Measurements from ENCODE around the gene MSN. TPM values are rescaled to one million over a fixed set of nuclear protein-coding genes. Genes with fewer than 3 reads are reported as not detected.

Gene MSN
- total RNA-seq, 1 experiment from 2014 or later: 119 TPM

- BruUV-seq (replicated peaks): no TSS peak
- ChIA-PET RAD21 (ENCODE audit: low non-redundant PET in 1 of 2, low total read pairs in 2 of 2, uncharacterized antibody in 2 of 2, unreplicated experiment in 2 of 2) (no interaction called here), CTCF (no interaction called here), POLR2A (no interaction called here)
- no peaks in the 10 kb centered on the region for H3K36me3 ChIP-seq (ENCODE audit: control insufficient read depth in 1 of 2, insufficient read depth in 2 of 2, low read length in 2 of 2)
- H2AFZ ChIP-seq (ENCODE audit: low read depth, low read length, poor library complexity, severe bottlenecking): no peak overlapping the region
- TF ChIP-seq, protein P1, sequence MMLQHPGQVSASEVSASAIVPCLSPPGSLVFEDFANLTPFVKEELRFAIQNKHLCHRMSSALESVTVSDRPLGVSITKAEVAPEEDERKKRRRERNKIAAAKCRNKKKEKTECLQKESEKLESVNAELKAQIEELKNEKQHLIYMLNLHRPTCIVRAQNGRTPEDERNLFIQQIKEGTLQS (IDR thresholded peaks at IDR 0.05): no peak
- no peaks in the 10 kb centered on the region for H3K9me2 ChIP-seq (ENCODE audit: insufficient read depth)
- intact Hi-C loops (cut with micrococcal nuclease): no loop called here
- peaks cover 53% of the 10 kb centered on the region for H3K79me2 ChIP-seq (ENCODE audit: insufficient read depth, low read length)
- no peaks in the 10 kb centered on the region for H3K27me3 ChIP-seq (ENCODE audit: insufficient read depth, low read length)
- H3K4me2 ChIP-seq (ENCODE audit: low read length): peak overlapping the region; percentile 12; the same call in 1 of the 2 replicates
- no peak overlapping the region for H3K27ac ChIP-seq (ENCODE audit: low read depth, low read length)
- DNase-seq (ENCODE audit: low read depth, low spot score) (no peak), ATAC-seq (no peak)
- H3K4me3 ChIP-seq (replicated peaks in 1 of 2; ENCODE audit: low read depth in 1 of 2, low read length in 2 of 2): no peak overlapping the region
- peaks cover 8 to 20% of the 10 kb centered on the region in 2 experiments for H3K4me1 ChIP-seq (ENCODE audit: control insufficient read depth in 1 of 2, insufficient read depth in 2 of 2, low read length in 2 of 2)
- no peak overlapping the region for H3K9ac ChIP-seq (ENCODE audit: low read length)
- no peaks in the 10 kb centered on the region for H4K20me1 ChIP-seq (ENCODE audit: insufficient read depth)
- H3K9me3 ChIP-seq (ENCODE audit: control insufficient read depth in 1 of 2, insufficient read depth in 1 of 2, low read depth in 1 of 2, low read length in 2 of 2): no peaks in the 10 kb centered on the region
Measured at GRCh38 chrX:65705439-65705838, 38.0 kb downstream of the MSN start.

DNA sequence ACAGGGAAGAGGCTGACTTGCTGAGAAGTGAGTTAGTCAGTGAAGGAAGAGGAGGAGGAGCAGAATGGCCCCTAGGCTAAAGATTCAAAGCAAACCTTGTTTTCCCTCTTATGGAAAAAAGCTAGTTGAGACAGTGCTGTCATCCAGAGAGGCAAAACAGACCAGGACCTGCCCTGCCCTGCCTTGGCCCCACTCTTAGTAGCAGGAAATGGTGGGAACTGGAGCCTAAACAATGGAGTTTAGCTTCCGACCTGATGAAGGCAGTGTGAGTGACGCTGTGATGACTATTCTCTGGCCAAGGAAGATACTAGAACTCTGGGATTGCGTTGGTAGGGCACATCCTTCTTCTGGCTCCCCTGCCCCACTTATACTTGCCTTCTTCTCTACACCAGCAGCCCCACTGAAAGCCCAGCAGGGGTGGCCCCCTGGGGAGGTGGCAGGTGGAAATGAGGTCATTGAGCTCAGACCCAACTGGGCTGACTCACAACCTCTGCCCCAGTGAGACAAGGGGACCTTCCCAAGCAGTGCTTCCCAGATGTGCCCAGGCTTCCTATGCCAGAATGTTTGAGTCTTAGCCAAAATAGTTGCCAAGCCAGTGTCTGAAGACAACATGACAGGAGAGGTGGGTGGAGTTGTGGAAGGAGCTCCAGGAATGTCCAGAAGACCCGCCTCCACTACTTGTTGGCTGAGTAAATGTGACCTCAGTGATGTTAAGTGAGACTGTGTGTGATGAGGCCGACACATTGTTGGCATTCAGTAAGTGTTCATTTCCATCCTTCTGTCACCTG lies 38.8 kb downstream of the MSN start:
- Histone ChIP-seq H3K27me3 (ENCODE audit: insufficient read depth, low read length) (no peaks in the 10 kb centered on the region), H3K4me1 (ENCODE audit: control insufficient read depth in 1 of 2, insufficient read depth in 2 of 2, low read length in 2 of 2) (peaks cover 8 to 20% of the 10 kb centered on the region in 2 experiments), H3K4me2 (ENCODE audit: low read length) (peak overlapping the region; percentile 12; the same call in 1 of the 2 replicates), H3K27ac (ENCODE audit: low read depth, low read length) (no peak overlapping the region), H3K9me3 (ENCODE audit: control insufficient read depth in 1 of 2, insufficient read depth in 1 of 2, low read depth in 1 of 2, low read length in 2 of 2) (no peaks in the 10 kb centered on the region), H4K20me1 (ENCODE audit: insufficient read depth) (no peaks in the 10 kb centered on the region), H2AFZ (ENCODE audit: low read depth, low read length, poor library complexity, severe bottlenecking) (no peak overlapping the region), H3K36me3 (ENCODE audit: control insufficient read depth in 1 of 2, insufficient read depth in 2 of 2, low read length in 2 of 2) (no peaks in the 10 kb centered on the region), H3K4me3 (replicated peaks in 1 of 2; ENCODE audit: low read depth in 1 of 2, low read length in 2 of 2) (no peak overlapping the region), H3K9me2 (ENCODE audit: insufficient read depth) (no peaks in the 10 kb centered on the region), H3K9ac (ENCODE audit: low read length) (no peak overlapping the region), H3K79me2 (ENCODE audit: insufficient read depth, low read length) (peaks cover 45% of the 10 kb centered on the region)
- POLR2A ChIA-PET: interaction anchor here (0.8 kb wide), 1 partner anchor 31 kb away, joined by 3 read pairs; no protein-coding TSS in a partner anchor
- BruUV-seq (replicated peaks): no TSS peak
- CTCF ChIA-PET: no interaction called here
- DNase-seq (ENCODE audit: low read depth, low spot score) (no peak), ATAC-seq (peak; percentile 70)
- intact Hi-C loops (cut with micrococcal nuclease): no loop called here
- RAD21 ChIA-PET (ENCODE audit: low non-redundant PET in 1 of 2, low total read pairs in 2 of 2, uncharacterized antibody in 2 of 2, unreplicated experiment in 2 of 2): no interaction called here
- no peak for TF ChIP-seq CTCF (IDR thresholded peaks at IDR 0.05 in 2 of 3, conservative IDR thresholded peaks at IDR 0.05 in 1 of 3; ENCODE audit: borderline replicate concordance in 1 of 3, insufficient read depth in 1 of 3, low read depth in 2 of 3, low read length in 2 of 3)
- no peak for TF ChIP-seq EZH2phosphoT487 (IDR thresholded peaks at IDR 0.05; ENCODE audit: borderline replicate concordance)
- TF ChIP-seq MAX (IDR thresholded peaks at IDR 0.05): no peak
- TF ChIP-seq ZBTB33 (IDR thresholded peaks at IDR 0.05; ENCODE audit: extremely low read depth, insufficient replicate concordance, low read length): no peak
- TF ChIP-seq, protein P2, sequence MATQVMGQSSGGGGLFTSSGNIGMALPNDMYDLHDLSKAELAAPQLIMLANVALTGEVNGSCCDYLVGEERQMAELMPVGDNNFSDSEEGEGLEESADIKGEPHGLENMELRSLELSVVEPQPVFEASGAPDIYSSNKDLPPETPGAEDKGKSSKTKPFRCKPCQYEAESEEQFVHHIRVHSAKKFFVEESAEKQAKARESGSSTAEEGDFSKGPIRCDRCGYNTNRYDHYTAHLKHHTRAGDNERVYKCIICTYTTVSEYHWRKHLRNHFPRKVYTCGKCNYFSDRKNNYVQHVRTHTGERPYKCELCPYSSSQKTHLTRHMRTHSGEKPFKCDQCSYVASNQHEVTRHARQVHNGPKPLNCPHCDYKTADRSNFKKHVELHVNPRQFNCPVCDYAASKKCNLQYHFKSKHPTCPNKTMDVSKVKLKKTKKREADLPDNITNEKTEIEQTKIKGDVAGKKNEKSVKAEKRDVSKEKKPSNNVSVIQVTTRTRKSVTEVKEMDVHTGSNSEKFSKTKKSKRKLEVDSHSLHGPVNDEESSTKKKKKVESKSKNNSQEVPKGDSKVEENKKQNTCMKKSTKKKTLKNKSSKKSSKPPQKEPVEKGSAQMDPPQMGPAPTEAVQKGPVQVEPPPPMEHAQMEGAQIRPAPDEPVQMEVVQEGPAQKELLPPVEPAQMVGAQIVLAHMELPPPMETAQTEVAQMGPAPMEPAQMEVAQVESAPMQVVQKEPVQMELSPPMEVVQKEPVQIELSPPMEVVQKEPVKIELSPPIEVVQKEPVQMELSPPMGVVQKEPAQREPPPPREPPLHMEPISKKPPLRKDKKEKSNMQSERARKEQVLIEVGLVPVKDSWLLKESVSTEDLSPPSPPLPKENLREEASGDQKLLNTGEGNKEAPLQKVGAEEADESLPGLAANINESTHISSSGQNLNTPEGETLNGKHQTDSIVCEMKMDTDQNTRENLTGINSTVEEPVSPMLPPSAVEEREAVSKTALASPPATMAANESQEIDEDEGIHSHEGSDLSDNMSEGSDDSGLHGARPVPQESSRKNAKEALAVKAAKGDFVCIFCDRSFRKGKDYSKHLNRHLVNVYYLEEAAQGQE (IDR thresholded peaks at IDR 0.05; ENCODE audit: low read depth): no peak
- TF ChIP-seq, protein P1 (IDR thresholded peaks at IDR 0.05): no peak
- TF ChIP-seq SRF (IDR thresholded peaks at IDR 0.05; ENCODE audit: low read depth): no peak
- TF ChIP-seq SIN3A (IDR thresholded peaks at IDR 0.05; ENCODE audit: low read depth): no peak
- no peak for TF ChIP-seq CEBPB (IDR thresholded peaks at IDR 0.05; ENCODE audit: low read depth)
